GM23338 (cell line): ENCODE measurements around the gene MEN1. TPM values are rescaled to one million over a fixed set of nuclear protein-coding genes. Genes with fewer than 3 reads are reported as not detected.

Experiments
- ATAC-seq: fragments of 200-7000 bp; cut with Tn5 transposase; 3 replicates; pipeline ENCODE4 v1.9.1; 2020
- DNase-seq: peaks from one replicate; pipeline ENCODE4 v3.0.0-alpha.2; 2015; ENCODE audit warnings: low spot score
- H2AFZ ChIP-seq: fragments of 200-600 bp; sonication (generic); 2 replicates; pipeline ENCODE4 v1.8.0; 2016; ENCODE audit warnings: antibody characterized with exemption, mild to moderate bottlenecking, moderate library complexity
- H3F3A ChIP-seq: fragments of 200-600 bp; sonication (generic); replicated peaks from 2 replicates; pipeline ENCODE4 v1.8.0; 2017; ENCODE audit warnings: antibody characterized with exemption, mixed run types, low read depth
- H3K27ac ChIP-seq: fragments of 200-600 bp; sonication (generic); 2 replicates; pipeline ENCODE4 v1.6.1; 2016; ENCODE audit warnings: low read depth
- H3K27me3 ChIP-seq: fragments of 200-600 bp; sonication (generic); 2 replicates; pipeline ENCODE4 v1.8.0; 2016; ENCODE audit warnings: mild to moderate bottlenecking, mixed run types, moderate library complexity; ENCODE audit not compliant: insufficient read depth
- H3K36me3 ChIP-seq: fragments of 200-600 bp; sonication (generic); 2 replicates; pipeline ENCODE4 v1.8.0; 2016; ENCODE audit warnings: mild to moderate bottlenecking; ENCODE audit not compliant: insufficient read depth
- H3K4me1 ChIP-seq: fragments of 200-600 bp; sonication (generic); 2 replicates; pipeline ENCODE4 v1.8.0; 2016; ENCODE audit warnings: mild to moderate bottlenecking, moderate library complexity; ENCODE audit not compliant: insufficient read depth
- H3K4me2 ChIP-seq: fragments of 200-600 bp; sonication (generic); 2 replicates; pipeline ENCODE4 v1.7.1; 2017; ENCODE audit warnings: mixed run types
- H3K4me3 ChIP-seq: fragments of 200-600 bp; sonication (generic); 2 replicates; pipeline ENCODE4 v1.6.1; 2016; ENCODE audit warnings: mixed run types
- H3K79me2 ChIP-seq: fragments of 200-600 bp; sonication (generic); replicated peaks from 2 replicates; pipeline ENCODE4 v1.8.0; 2017; ENCODE audit warnings: mild to moderate bottlenecking; ENCODE audit not compliant: insufficient read depth
- H3K9me2 ChIP-seq: fragments of 200-600 bp; sonication (generic); 2 replicates; pipeline ENCODE4 v1.8.0; 2017; ENCODE audit not compliant: insufficient read depth
- H4K20me1 ChIP-seq: fragments of 200-600 bp; sonication (generic); replicated peaks from 2 replicates; pipeline ENCODE4 v1.8.0; 2017; ENCODE audit warnings: mild to moderate bottlenecking; ENCODE audit not compliant: insufficient read depth
- H3K27ac Mint-ChIP-seq: 2 replicates; pipeline ENCODE4 v1.8.0; 2020; ENCODE audit warnings: inconsistent platforms, mild to moderate bottlenecking, moderate library complexity, mixed read lengths
- H3K27me3 Mint-ChIP-seq: 3 replicates; pipeline ENCODE4 v1.8.0; 2022; ENCODE audit warnings: low read depth, mild to moderate bottlenecking, moderate library complexity, mixed read lengths, inconsistent platforms; ENCODE audit not compliant: insufficient read depth, poor library complexity
- H3K36me3 Mint-ChIP-seq: 3 replicates; pipeline ENCODE4 v1.8.0; 2021; ENCODE audit warnings: low read depth, mild to moderate bottlenecking, inconsistent platforms, moderate library complexity, mixed read lengths
- H3K4me1 Mint-ChIP-seq: 3 replicates; pipeline ENCODE4 v1.8.0; 2020; ENCODE audit warnings: mild to moderate bottlenecking, inconsistent platforms, mixed read lengths
- H3K4me3 Mint-ChIP-seq: 3 replicates; pipeline ENCODE4 v1.8.0; 2021; ENCODE audit warnings: moderate library complexity, mild to moderate bottlenecking, inconsistent platforms, mixed read lengths
- H3K9me3 Mint-ChIP-seq: 3 replicates; pipeline ENCODE4 v1.8.0; 2020; ENCODE audit warnings: moderate library complexity, mild to moderate bottlenecking, inconsistent platforms, mixed read lengths
- CTCF ChIP-seq, 2 experiments: fragments of 200-600 bp in 1 of 2; sonication (generic) in 1 of 2; conservative IDR thresholded peaks; 2 replicates each; pipeline versions ENCODE4 v1.5.1 to v1.6.1; 2016 to 2017; ENCODE audit warnings: antibody characterized with exemption in 2 of 2, low read depth in 2 of 2, mild to moderate bottlenecking in 2 of 2, moderate library complexity in 1 of 2
- EZH2 ChIP-seq: fragments of 200-600 bp; sonication (generic); IDR thresholded peaks from one replicate; pipeline ENCODE4 v1.8.0; 2017; ENCODE audit warnings: antibody characterized with exemption, mild to moderate bottlenecking, low read depth; ENCODE audit not compliant: unreplicated experiment
- EZH2phosphoT487 ChIP-seq: fragments of 200-600 bp; sonication (generic); IDR thresholded peaks from one replicate; pipeline ENCODE4 v1.8.1; 2018; ENCODE audit warnings: antibody characterized with exemption; ENCODE audit not compliant: unreplicated experiment
- JUNB ChIP-seq: IDR thresholded peaks from one replicate; pipeline ENCODE4 v1.6.1; 2016; ENCODE audit warnings: antibody characterized with exemption; ENCODE audit not compliant: unreplicated experiment
- STAT1 ChIP-seq: IDR thresholded peaks from one replicate; pipeline ENCODE4 v1.6.1; 2016; ENCODE audit warnings: antibody characterized with exemption; ENCODE audit not compliant: unreplicated experiment
- ZNF114 ChIP-seq: fragments of 250-450 bp; sonication (Bioruptor Pico); IDR thresholded peaks from 2 replicates; pipeline ENCODE4 v1.5.0; 2020; ENCODE audit warnings: mild to moderate bottlenecking, moderate library complexity
- ZNF462 ChIP-seq: fragments of 250-450 bp; sonication (Bioruptor Pico); IDR thresholded peaks from 2 replicates; pipeline ENCODE4 v1.5.0; 2020; ENCODE audit warnings: mild to moderate bottlenecking, moderate library complexity
- polyA plus RNA-seq: library from polyadenylated mRNA; unstranded; fragments of >200 nt; fragmentation: Nextera tagmentation; extraction: Ambion mirVana; gene quantifications from 2 replicates; pipeline ENCODE4 v1.2.1, GENCODE V29; 2016
- total RNA-seq: library from RNA; depleted of rRNA; stranded (reverse); fragments of >200 nt; shearing (Covaris generic); gene quantifications from 2 replicates; pipeline ENCODE4 v1.2.3, GENCODE V29; 2014
- TF ChIP-seq, protein P1 (sequence below): IDR thresholded peaks from 2 replicates; pipeline ENCODE4 v1.6.1; 2016; ENCODE audit warnings: antibody characterized with exemption
- TF ChIP-seq, protein P2 (sequence below): IDR thresholded peaks from one replicate; pipeline ENCODE4 v1.6.1; 2018; ENCODE audit warnings: antibody characterized with exemption; ENCODE audit not compliant: unreplicated experiment

The MEN1 gene
- total and polyA plus RNA-seq, 2 experiments from 2014 or later: 31.6 to 45.2 TPM

- TF ChIP-seq ZNF462 (CRISPR knock-in tag): no peak
Observed at GRCh38 chr11:64842851-64843685, 32.7 kb upstream of the MEN1 start (continued).

DNA sequence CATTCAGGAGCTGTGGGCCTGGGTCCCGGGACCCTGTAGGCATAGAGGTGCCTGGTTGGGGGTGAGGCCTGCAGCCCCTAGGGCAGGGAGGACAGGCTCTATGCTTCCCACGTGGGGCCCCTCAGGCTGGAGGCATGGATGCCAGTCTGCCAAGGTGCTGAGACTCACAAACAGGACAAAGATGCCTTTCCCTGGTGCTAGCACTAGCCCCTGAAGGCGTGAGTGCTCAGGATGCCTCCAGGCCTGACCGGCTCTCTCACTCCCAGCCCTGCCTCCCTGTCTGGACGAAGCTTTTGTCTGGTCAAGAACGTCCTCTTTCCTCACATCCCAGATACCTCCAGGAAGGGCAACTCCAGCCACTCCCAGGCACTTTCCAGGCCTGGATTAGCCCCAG is 32.0 kb upstream of the MEN1 start:
- H3K9me2 ChIP-seq: no peaks in the 10 kb centered on the region
- no peaks in the 10 kb centered on the region for H3K27me3 ChIP-seq
- H3K9me3 Mint-ChIP-seq: no peaks in the 10 kb centered on the region
- peak overlapping the region; percentile 60 for H3K4me2 ChIP-seq
- H3K4me3 ChIP-seq: no peak overlapping the region
- H3K27ac ChIP-seq: peak overlapping the region; percentile 50; the same call in 1 of the 2 replicates
- DNase-seq (no peak), ATAC-seq (no peak)
- H4K20me1 ChIP-seq: no peaks in the 10 kb centered on the region
- H3K27ac Mint-ChIP-seq: peak overlapping the region; percentile 76
- H3K4me1 Mint-ChIP-seq: peaks cover 31% of the 10 kb centered on the region
- H3K4me1 ChIP-seq: peaks cover 12% of the 10 kb centered on the region
- H3F3A ChIP-seq: no peaks in the 10 kb centered on the region
- no peak overlapping the region for H2AFZ ChIP-seq
- H3K36me3 Mint-ChIP-seq: peaks cover 4% of the 10 kb centered on the region; the same call in 2 of the 3 replicates
- H3K4me3 Mint-ChIP-seq: 0 out of 3 replicates have a peak overlapping the region, but pooled peaks have one; percentile 10
- H3K79me2 ChIP-seq: no peaks in the 10 kb centered on the region
- H3K36me3 ChIP-seq: no peaks in the 10 kb centered on the region
- H3K27me3 Mint-ChIP-seq: peaks cover 13% of the 10 kb centered on the region
- TF ChIP-seq ZNF114 (no peak), JUNB (no peak), EZH2phosphoT487 (no peak), EZH2 (no peak), STAT1 (no peak), CTCF (conservative IDR thresholded peaks at IDR 0.05; ENCODE audit: low read depth in 2 of 2) (no peak)
- TF ChIP-seq, protein P1, sequence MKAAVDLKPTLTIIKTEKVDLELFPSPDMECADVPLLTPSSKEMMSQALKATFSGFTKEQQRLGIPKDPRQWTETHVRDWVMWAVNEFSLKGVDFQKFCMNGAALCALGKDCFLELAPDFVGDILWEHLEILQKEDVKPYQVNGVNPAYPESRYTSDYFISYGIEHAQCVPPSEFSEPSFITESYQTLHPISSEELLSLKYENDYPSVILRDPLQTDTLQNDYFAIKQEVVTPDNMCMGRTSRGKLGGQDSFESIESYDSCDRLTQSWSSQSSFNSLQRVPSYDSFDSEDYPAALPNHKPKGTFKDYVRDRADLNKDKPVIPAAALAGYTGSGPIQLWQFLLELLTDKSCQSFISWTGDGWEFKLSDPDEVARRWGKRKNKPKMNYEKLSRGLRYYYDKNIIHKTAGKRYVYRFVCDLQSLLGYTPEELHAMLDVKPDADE: no peak
- TF ChIP-seq, protein P2, sequence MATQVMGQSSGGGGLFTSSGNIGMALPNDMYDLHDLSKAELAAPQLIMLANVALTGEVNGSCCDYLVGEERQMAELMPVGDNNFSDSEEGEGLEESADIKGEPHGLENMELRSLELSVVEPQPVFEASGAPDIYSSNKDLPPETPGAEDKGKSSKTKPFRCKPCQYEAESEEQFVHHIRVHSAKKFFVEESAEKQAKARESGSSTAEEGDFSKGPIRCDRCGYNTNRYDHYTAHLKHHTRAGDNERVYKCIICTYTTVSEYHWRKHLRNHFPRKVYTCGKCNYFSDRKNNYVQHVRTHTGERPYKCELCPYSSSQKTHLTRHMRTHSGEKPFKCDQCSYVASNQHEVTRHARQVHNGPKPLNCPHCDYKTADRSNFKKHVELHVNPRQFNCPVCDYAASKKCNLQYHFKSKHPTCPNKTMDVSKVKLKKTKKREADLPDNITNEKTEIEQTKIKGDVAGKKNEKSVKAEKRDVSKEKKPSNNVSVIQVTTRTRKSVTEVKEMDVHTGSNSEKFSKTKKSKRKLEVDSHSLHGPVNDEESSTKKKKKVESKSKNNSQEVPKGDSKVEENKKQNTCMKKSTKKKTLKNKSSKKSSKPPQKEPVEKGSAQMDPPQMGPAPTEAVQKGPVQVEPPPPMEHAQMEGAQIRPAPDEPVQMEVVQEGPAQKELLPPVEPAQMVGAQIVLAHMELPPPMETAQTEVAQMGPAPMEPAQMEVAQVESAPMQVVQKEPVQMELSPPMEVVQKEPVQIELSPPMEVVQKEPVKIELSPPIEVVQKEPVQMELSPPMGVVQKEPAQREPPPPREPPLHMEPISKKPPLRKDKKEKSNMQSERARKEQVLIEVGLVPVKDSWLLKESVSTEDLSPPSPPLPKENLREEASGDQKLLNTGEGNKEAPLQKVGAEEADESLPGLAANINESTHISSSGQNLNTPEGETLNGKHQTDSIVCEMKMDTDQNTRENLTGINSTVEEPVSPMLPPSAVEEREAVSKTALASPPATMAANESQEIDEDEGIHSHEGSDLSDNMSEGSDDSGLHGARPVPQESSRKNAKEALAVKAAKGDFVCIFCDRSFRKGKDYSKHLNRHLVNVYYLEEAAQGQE: no peak
